GM21447 (cell line): ENCODE measurements around the gene ANTXR2.
A peak's percentile ranks its signal among the peaks of the same experiment; 100 is the strongest.

Experiments used
- ATAC-seq: cut with Tn5 transposase; IDR thresholded peaks from one replicate; pipeline ENCODE4 v1.9.1; 2021; ENCODE audit not compliant: unreplicated experiment

ANTXR2 gene

DNA sequence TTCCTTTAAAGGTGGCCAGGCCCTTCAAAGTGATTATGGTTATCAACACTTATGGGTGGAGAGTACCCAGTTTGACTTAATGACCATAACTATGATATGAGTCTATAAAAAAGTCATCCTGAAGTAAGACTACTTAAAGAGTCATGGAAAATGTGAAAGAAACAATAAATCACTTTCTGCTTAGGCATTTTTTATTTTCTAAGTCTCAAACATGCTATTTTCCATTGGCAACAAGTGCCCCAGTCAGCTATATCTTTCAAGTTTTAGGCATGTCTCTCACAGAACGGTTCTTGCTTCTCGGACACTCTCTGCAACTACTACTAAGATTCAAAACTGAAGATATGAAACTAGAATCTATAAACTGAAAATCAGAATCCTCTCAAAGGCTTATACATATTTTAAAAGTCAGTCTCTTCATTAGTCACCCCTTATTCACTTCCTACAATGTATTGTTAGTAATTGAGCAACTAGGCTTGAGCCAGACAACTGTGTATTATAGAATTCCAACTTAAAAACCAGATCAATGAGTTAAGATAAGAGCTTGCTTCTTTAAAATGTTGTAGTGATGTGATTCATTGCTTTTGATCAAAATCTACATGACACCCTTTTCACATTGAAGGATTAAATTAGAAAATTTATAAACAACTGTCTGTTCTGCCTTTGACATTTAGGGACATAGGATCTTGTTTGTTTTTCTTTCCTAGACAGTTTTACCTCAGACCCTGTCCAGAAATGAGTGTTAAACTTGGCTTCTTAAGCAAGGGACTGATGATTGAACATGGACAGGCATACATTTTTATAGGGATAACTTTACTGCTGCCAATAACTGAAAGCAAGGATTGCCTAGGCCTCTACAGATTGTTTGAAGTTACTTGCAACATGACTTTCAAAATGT, 2.9 kb downstream of the ANTXR2 start:
- peak; percentile 12 for ATAC-seq

DNA sequence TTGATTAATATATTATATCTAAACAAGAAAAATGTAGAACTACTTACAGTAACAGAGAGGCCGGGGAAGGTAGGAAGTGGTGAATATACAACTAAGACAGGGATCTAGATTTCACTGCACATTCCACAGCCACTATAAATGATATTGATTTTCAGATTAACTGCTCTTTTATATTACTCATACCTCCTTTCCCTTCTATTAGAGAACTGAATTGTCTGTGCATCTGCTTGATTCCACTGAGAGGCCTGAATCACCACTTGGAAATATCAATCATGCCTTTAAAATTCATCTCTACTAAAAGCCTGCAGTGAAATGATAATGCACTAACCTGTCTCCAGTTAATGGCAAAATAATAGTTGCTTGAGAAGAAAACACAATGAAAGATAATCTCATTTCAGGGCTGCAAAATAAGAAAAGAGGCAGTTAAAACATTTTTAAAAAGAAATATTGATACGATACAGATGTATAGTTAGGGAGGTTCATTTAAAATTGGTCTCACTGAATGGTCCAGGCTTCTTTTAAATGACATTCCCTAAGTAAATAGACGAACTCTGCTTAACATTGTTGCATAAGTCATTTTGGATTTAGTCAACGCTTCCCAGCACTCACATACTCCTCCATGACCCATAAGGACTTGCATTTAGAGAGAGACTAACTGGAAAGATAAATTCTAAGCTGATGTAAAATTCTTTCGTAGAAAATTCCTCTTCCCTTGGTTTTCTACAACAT, 3.8 kb downstream of the ANTXR2 start:
- no peak for ATAC-seq

DNA sequence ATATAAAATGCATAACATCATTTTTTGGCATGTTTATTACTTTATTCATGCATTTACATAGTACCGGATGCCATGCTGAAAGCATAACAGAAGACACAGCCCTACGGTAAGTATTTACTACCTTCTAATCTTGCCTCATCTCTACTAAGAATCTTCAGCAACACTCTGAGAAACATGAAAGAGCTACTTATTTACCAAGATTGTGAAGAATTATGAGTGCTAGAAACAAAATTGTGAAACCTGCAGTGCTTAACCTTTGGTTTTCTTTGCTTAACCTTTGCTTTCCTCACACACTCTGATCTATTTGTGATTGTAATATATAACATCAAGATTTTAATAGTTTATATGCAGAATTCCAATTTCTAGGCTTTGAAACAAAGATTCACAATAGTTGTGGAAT, 7.4 kb downstream of the ANTXR2 start:
- no peak for ATAC-seq

DNA sequence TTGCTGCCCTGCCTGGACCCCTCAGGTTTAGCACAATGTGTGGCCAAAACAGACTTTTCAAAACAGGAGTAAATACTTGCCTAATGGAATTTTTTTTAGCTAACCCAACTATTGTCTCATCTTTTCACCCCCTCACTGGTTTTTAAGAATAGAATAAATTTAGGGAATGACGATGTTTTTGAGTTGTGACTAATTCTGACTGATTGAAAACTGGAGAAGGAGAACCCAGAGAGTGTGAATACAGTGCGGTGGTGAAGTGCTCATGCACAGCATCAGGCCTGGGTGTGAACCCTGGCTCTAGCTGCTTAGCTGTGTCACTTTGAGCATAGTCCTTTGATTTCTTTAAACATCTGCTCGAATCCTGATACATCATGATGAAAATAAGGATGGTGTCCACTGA, 10.5 kb downstream of the ANTXR2 start:
- ATAC-seq, result no peak

DNA sequence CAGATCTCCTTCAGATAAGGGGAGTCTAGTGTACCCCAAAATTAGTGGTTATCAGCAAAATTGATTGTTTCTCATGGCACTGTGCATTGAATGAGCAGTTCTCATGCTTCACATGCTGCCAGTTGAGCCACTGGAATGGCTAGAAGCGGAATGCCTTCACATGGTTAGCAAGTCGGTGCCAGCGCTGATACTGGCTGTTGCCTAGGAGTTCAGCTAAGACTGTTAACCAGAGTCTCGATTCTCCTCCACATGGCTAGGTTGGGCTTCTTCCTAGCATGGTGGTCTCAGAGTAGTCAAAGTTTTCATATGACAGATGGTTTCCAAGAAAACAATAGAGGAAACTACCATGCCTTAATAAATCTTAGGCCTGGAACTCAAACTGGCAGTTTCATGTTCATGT, 12.2 kb downstream of the ANTXR2 start:
- no peak for ATAC-seq

DNA sequence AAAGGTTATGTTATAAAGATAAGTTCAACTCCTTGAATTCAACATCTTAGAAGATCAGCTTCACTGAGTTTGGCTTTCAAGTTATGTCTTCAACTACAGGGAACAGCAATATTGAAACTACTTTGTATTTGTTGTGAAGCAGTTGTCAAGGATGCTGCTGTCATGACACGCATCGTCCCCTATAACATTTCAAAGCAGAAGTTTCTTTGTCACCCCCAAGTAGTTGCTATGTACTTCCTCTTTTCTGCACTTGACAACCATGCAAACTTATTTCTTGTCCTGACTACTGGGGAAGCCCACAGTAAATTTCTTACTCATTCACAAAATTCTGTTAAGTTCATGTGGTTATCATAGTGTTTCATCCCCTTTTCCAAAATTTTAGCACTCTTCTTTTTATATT, 14.3 kb downstream of the ANTXR2 start:
- peak; percentile 99 for ATAC-seq

DNA sequence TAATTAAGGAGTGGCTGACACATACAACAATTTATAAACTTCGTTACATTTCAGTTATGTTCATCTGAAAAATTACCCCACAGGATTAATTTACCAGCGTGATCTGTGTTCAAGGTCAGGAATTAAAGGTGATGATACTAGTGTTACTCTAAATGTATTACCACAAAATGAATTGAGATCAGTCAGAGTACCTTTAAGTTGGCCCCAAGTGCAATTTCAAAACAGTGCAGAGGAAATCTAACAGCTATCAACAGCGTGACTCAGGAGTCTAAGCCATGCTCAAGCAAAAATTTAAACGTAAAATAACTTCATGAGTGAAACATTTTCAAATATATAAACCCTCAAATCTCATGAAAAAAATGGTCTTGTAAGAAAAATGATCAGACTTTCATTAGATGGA, 18.7 kb downstream of the ANTXR2 start:
- no peak for ATAC-seq

DNA sequence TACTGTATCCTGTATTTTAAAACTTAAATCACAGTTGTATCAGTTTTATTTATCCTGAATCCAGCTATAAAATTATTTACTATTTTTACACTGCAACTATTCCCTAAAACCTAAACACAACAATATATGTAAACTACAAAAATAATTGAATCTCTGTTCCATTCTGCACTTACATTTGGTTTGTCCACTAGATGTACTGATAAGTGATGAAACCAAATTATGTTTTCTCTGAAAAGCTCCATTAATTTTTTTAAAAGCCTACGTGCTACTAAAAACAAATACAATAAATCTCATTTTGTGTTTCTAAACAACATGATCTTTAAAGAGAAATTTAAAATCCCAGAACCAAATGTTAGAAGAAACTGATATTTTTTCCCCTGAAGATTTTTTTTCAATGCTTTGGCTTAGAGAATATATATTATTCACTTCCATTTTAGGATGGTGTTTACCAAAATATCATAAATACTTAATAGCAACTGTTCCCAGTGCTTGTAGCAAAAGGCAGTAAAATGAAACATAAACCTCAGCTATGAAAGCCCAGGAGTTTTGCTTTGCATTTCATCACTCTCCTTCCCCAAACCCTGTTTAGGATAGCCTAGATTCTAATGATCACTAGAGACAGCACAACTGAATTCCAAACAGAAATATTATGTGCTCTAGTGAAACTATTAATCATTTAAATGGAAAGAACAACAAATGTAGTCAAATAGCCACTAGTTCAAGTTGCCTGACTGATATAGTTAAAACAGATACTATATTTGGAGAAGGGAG, 19.7 kb downstream of the ANTXR2 start:
- no peak for ATAC-seq

DNA sequence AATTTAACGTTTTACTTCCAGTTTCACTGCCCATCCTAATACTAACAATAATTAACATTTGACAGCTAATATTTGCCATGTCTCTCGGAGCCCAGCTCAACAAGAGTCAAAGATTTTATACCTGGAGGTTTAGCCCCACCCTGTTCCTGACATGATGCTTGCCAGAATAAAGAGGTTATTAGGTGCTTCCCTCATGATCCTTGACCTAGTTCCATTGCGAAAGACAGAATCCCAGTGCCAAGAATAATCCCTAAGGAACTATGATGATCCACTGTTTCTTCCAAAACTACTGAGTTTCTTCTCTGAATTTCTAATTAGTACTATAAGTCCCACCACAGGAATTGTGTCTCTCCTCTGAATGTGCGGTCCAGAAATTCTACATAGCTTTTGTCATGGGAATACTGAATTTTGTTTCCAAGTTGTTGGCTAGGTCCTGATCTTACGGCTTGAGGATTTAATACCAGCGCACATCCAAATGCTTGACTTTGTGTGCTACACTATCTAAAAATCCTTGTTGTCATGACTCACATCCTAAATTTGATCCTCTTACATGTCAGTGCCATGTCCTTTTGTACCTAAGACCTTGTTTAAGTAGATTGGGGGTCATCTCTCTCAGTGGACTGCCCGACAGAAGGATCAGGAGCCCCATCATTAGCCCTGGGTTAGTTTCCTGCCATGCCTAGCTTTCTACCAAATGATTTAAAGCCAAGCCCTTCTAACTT, 23.1 kb downstream of the ANTXR2 start:
- no peak for ATAC-seq

DNA sequence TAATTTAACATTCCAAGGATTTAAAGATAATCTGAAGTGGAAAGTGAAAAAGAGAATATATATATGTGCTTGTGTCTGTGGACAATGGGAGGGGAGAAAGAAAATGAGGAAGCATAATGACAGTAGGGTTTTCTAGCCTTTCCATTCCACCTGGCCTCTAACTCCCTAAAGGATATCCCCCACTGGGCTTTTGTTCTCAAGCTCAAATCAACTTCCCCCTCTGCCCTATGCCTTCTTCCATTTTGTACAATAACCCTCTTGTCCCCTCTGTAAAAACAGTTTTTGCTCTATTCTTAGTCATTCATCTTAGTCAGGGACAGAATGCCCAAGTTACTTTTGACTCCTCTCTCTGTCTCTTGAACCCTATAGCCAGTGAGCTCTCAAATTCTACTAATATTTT, 23.6 kb downstream of the ANTXR2 start:
- ATAC-seq, result no peak

DNA sequence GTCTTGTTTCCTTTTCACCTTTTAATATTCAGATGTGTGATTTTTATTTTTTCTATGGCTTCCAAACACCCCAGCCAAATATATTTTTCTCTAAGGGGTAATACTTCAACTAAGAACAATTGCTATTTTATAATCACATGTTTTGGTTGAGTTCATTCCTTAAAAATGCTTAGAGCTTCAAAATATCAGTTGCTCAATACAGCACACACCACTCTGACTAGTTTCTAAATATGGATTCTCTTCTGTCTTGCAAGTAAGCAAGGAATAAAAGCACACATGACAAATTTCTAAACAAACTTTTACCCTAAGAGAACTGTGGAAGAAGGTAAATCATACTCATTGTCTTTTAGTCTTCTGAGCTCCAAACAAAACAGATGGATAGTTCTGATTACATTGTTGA, 27.2 kb downstream of the ANTXR2 start:
- no peak for ATAC-seq

DNA sequence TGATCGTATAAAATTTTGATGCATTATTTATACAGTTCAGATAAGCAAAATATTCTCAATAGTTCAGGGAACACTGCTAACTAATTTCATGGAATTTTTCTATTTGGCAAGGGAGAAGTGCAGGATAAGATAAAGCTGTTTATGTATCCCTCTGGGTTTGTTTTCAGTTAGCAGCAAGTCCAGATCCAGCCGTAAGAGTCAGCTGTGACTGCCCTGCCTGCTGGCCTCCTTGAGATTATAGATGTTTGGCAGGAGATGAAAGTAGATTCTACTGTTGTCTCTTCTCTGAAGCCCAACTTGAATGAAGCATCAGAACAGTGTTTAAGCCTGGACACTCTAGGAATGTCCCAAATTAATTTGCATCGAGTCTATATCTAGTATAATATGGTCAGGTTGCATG, 29.5 kb downstream of the ANTXR2 start:
- no peak for ATAC-seq

DNA sequence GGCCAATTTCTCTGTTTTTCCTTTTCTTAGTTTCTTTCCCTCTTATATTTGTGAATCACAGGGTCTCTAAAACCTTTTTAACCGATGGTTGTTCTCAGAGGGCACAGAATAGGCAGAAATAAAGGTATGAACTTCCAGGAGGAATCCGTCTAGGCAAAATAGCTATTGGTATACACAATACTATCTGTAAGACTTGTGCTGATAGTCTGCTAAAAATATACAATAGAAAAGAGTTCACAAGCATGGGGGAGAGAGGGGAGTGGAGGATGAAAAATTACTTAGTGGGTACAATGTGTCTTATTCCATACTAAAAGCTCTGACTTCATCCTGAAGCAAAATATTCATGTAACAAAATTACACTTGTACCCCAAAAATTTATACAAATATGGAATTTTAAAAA, 30.2 kb downstream of the ANTXR2 start:
- no peak for ATAC-seq

DNA sequence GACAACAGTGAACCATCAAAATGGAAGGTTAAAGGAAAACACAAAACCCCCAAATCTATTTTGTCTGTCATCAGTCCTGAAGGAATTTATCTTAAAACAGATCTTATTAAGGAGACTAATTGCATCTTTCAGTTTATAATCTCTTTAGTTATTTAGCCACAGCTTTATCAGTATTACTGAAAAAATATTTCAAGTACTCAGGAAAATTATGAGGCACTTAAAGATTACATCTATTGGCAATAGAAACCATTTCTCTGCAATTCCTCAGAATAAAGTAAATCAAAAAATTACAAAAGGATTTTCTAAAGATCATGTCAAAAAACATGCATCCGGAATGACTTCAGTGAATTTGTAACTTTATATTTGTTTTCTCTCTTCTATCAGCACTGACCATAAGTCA, 35.2 kb downstream of the ANTXR2 start:
- no peak for ATAC-seq

DNA sequence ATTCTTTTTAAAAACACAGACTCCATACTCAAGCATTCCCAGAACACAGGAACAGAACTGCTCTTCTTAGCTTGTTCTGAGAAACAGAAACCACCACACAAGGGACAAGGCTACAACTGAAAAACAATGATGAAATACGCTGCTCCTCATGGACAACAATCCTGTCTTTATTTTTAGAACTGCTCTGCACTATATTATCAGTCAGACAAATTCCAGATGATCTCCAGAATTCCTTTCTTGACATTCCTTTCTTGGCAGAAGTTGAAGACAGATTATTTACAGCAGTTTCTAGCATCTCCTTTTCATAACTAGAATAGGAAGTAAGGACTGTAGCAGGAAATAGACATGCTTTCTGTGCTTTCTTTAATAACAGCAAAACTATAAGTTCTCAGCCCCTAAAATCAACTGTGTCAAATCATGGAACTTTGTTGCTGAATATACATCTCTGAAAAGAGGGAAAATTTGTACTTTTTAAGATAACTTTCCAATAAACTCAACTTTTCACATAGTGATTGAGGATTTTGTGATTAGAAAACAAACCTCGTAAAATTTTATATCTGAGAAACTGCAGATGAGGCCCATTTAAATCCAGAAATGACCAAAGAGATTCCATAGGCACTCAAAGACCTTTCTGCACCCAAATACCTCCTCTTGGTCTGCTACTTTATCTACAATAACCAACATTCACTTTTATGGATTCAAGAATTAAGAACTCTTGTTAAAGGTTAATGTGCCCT, 35.9 kb downstream of the ANTXR2 start:
- ATAC-seq, result no peak

DNA sequence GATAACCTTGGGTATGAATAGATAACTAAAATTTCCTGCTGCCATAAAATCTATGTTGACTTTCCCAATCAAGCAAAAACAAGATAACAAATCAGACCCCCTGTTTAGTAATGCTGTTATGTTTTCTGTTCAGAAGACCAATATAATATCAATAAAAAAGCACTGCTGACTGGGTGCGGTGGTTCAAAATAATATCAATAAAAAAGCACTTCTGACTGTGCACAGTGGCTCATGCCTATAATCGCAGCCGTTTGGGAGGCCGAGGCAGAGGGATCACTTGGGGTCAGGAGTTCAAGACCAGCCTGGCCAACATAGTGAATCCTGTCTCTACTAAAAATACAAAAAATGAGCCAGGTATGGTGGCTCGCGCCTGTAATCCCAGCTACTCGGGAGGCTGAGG, 36.7 kb downstream of the ANTXR2 start:
- ATAC-seq, result no peak

DNA sequence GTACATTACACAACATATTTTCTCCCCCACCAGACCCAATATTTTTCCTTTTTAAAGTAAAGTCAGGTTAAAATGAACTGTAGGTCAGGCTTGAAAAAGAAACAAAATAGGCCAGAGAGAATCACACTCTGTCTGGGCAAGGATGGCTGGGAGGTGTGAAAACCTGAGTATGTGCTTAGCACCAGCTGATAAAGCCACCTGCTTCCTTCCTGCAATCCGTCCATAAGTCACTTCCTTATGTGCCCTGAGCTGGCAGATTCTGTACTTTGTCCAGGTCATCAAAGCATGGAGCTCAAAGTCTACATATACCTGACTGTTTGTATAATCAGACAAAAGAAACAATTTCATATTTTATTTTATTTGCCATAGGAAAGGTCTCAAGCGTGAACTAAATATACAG, 37.7 kb downstream of the ANTXR2 start:
- ATAC-seq, result peak; percentile 67

DNA sequence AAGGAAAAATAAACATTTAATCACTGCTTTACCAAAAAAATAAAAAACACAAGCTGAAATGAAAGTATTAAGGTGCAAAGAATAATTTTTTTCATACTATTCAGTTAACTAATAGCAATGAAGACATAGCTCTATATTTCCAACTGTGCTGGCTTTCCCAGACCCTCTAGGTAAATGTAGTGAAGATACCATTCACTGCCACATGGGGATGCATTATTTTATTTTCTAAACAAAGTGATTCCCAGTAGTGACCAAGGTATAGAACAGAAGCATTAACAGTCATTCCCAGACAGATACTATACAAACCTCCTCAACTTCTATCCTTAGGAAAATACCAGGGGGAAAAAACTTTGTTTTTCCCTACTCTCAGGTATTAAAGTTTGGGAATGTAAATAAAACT, 39.4 kb downstream of the ANTXR2 start:
- ATAC-seq, result no peak

DNA sequence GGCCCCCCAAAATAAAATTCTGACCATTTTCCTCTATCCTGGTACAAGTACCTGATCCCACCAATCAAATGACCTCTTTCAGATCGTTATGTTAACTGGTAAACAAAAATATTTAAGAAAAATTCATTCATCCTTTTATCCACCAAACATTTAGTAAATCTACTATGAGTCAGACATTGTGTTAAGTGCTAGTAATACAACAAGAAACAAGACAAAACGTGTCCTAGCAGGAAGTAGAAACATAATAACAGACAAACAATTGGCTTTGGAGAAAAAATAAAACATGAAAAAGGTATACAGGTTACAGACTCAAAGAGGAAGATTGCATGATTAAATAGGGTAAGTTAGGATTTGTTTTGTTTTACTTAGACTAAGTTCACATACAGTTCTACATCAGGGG, 43.7 kb downstream of the ANTXR2 start:
- ATAC-seq, result no peak

DNA sequence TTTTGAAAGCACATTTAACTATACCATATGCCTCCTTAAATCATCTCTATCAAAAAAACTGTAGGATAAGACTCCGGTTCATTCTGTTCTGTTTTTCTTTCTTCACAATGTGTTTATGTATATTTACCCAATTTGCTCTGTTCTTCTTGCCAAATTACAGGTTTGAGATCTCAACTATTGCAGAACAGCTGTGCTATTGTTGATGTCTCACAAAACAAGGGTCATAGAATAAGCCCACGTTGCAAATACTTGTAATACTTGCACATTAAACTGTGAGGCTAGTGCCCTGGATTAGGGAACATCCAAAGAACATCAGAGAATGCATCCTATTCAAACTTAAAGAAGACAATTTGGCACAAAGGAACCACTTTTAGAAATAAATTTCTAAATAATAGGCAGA, 45.4 kb downstream of the ANTXR2 start:
- ATAC-seq, result no peak
